ENCODE results near the gene SLC22A17.

SLC22A17 gene

DNA sequence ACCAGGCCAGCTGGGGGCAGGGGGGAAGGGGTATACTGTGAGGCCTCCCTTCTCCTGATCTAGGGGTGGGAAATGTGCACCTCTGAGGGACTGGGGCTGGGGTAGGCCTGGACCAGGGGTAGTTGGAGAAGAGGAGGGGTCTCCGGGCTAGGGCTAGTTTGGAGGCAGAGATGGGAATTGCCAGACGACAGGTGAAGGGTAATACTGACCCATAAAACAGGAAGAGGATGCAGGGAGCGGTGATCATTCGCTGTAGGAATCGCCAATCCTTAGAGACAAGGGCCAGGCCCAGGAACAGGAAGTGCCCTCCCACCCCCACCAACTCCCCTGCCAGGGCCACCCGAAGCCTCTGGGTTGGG, 4.4 kb downstream of the SLC22A17 start:
- TF ChIP-seq, protein P1, sequence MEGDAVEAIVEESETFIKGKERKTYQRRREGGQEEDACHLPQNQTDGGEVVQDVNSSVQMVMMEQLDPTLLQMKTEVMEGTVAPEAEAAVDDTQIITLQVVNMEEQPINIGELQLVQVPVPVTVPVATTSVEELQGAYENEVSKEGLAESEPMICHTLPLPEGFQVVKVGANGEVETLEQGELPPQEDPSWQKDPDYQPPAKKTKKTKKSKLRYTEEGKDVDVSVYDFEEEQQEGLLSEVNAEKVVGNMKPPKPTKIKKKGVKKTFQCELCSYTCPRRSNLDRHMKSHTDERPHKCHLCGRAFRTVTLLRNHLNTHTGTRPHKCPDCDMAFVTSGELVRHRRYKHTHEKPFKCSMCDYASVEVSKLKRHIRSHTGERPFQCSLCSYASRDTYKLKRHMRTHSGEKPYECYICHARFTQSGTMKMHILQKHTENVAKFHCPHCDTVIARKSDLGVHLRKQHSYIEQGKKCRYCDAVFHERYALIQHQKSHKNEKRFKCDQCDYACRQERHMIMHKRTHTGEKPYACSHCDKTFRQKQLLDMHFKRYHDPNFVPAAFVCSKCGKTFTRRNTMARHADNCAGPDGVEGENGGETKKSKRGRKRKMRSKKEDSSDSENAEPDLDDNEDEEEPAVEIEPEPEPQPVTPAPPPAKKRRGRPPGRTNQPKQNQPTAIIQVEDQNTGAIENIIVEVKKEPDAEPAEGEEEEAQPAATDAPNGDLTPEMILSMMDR (IDR thresholded peaks at IDR 0.05) = no peak

DNA sequence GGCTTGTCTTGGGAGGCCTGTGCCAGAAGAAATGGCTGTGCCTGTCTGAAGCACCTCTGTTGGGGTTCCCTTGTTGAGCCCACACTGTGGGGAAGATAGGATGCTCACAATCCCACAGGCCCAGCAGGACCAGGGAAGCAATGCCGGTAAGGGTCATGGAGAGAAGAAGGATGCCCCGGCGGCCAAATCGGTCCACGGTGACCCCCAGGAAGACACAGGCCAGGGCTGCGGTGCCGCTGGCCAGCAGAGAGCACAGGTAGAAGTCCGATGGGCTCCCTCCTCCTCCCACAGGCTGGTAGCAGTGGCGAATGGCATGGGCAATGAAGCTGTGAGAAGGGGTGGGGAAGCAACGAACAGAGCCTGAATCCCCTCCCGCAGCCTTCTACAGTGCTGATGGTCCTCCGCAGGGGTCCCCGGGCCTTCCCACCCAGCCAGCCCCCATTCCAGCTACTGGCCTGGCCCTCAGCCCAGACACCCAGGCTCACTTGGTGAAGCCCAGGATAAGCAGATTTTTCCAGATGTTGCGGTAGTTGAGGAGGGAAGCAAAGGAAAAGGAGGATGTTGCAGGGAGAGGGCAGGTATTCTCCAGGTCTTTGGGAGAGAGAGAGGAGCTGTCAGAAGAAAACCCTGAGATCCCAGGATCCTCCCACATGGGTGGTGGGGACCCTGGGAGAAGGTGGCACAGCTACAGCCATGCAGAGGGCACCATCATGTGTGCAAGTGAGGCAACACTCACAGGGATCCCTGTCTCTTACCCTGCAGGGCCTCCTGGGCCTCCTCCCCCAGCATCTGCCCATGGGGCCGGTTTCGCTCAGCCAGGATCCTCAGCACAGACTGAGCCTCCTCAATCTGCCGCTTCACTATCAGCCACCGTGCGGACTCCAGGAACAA, 5.0 kb downstream of the SLC22A17 start:
- TF ChIP-seq, protein P1 (IDR thresholded peaks at IDR 0.05) = no peak

DNA sequence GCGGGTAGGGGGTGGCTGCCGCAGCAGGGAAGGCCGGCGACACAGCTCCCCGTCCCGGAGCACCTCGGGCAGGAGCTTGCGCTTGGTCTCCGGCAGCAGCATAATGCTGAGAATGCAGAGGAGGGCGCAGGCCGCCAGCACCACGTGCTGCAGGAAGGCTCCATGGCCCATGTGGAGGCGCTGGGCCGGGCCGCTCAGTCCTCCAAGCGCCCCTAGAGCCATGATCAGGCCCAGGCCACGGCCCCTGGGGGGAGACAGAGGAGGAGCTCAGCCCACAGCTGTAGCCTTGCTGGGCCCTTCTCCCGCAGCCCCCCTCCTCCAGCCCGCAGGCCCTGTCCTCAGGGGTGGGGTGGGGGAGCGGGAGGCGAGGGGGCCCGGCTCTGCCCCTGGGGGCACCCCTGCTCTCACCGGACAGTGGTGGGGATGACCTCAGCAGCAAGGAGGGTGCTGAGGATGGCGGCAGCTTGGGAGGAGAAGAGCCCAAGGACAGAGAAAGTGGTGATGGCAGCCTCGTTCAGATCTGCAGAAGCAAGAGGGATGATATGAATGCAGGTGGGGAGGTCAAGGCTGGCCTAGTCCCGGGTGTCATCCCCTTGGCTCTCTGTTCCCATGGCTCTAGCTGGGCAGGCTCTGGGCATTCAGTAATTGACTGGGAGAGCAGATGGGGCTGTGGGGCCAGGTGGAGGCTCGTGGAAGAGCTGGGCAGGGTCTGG, 5.8 kb downstream of the SLC22A17 start:
- TF ChIP-seq, protein P1 (IDR thresholded peaks at IDR 0.05) = no peak

DNA sequence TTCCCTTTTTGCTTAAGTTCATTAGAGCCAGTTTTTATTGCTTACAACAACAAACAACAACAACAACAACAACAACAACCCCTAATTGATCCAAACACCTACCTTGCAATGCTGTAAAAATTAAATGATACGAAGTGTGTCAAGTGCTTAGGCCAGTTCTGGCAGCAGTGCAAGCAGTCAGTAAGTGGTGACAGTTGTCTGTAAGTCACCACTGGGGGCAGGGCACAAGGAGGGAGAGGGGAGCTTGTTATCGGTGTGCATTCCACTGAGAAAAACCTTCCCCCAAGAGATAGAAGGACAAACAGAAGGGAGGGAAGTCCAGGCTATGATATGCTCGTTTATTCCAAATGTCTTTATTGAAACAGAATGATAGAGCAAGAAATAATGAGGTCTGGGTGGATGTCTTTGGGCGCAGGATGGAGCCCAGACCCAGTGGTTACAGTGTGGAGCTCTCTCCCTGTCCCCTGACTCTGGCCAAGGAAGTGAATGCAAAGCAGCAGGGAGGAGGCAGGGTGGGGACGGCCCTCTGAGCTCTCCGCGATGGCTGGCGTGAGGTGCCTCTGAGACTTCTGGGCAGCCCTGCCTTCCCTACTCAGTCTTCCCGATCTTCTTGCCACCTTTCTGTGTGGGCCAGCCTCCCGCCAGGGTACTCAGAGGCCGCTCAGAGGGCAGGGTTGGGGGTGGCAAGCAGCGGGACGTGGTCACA, 6.5 kb downstream of the SLC22A17 start:
- TF ChIP-seq, protein P1 (IDR thresholded peaks at IDR 0.05) = no peak

DNA sequence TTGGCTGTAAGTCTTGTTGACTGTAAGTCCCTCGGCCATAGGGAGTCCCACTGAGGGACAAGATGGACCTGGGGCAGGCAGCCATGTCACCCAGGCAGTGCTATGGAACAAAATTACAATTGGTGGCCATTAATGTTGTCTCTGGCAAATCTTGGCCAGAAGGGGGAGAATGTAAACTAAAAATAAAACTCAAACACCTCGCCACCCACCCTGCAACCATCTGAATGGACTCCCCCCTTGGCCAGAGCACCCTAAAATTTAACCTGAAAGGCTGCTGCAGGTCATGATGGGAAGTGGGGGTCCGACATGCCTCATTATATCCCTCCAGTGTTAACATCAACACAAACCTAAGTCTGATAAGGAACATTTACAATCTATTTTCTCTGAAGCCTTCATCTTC, 8.2 kb downstream of the SLC22A17 start:
- TF ChIP-seq, protein P1 (IDR thresholded peaks at IDR 0.05) = no peak

DNA sequence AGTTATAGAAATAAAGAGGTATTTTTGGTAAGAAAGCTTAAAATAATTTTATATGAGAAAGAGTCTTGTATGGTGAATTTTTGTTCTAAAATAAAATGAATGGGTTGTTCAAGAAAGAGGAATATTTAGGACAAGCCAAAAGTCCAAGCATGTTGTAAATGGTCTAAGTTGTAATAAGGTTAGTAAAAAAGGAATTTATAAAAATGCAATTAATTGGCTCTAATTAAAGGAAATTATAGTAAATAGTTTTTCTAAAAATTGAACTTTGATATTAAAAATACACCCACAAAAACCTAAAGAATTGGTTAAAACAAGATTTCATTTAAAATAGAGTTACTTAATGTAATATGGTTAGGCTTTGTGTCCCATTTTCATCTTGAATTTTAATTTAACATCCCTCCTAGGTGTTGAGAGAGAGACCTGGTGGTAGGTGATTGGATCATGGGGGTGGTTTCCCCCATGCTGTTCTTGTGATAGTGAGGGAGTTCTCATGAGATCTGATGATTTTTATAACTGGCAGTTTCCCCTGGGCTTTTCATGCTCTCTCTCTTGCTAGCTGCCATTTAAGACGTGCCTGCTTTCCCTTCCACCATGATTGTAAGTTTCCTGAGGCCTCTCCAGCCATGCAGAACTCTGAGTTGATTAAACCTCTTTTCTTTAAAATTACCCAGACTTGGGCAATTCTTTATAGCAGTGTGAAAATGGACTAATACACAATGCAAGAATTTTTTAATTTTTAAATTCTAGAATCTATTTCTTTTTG, 13.0 kb downstream of the SLC22A17 start:
- TF ChIP-seq, protein P1 (IDR thresholded peaks at IDR 0.05) = no peak

DNA sequence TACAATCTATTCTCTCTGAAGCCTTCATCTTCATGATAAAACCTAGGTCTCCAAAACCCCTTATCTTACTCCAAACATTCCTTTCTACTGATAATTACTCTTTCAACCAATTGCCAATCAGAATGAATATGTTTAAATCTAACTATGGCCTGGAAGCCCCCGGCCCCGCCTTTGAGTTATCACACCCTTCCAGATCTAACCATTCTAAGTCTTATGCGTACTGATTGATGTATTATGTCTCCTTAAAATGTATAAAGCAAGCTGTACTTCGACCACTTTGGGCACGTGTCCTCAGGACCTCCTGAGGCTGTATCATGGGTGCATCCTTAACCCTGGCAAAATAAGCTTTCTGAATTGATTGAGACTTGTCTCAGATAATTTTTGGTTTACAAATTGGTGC, 17.1 kb downstream of the SLC22A17 start:
- TF ChIP-seq, protein P1 (IDR thresholded peaks at IDR 0.05) = no peak

Data from LNCAP (cell line).